Lower leg skin (tissue), 4 donors: ENCODE data around the gene NAV2. TPM values are rescaled to one million over a fixed set of nuclear protein-coding genes. Genes with fewer than 3 reads are reported as not detected.

Source experiments
- DNase-seq, 2 donors: peaks; one replicate each; pipeline ENCODE4 v3.0.0-alpha.2; 2019; ENCODE audit warnings: low spot score in 2 of 2
- H3K4me3 ChIP-seq: fragments of 200-600 bp; sonication (generic); 2 replicates; pipeline ENCODE4 v1.5.1; 2017; ENCODE audit warnings: mild to moderate bottlenecking, low read depth; ENCODE audit not compliant: poor library complexity, severe bottlenecking
- CTCF ChIP-seq, 3 donors: fragments of 450-650 bp; IDR thresholded peaks; one replicate each; pipeline ENCODE4 v1.5.1; 2016; ENCODE audit warnings: antibody characterized with exemption in 3 of 3, mild to moderate bottlenecking in 3 of 3, moderate library complexity in 2 of 3
- POLR2A ChIP-seq, 2 donors: fragments of 450-650 bp; IDR thresholded peaks; one replicate each; pipeline ENCODE4 v1.6.1; 2016 to 2017; ENCODE audit warnings: antibody characterized with exemption in 2 of 2, mild to moderate bottlenecking in 1 of 2, moderate library complexity in 1 of 2
- WGBS, 2 donors: methylation state at CpG; one replicate each; pipeline ENCODE4 v1.1.5; 2018; 5-methylcytosine and 5-hydroxymethylcytosine counted together
- intact Hi-C: fragments of 100-400 bp; cut with DNase I; formaldehyde crosslinking; loops from one replicate; pipeline ENCODE4 v1.15.0; 2023; ENCODE audit warnings: low total_unique reads
- total RNA-seq, 4 donors: library from RNA; depleted of rRNA; stranded (reverse); fragments of >200 nt; gene quantifications; one replicate each; pipeline ENCODE4 v1.1.0, GENCODE V29; 2016

The NAV2 gene
- total RNA-seq, 4 donors from 2014 or later: 5.8 to 30.7 (median 21.0) TPM

GRCh38 chr11:19705936-19706335 lies 6.7 kb upstream of the NAV2 start:
- no peak overlapping the region for H3K4me3 ChIP-seq
- intact Hi-C loops: no loop called here
- 83 to 87% methylated on average over 1 of the region's 1 CpG for WGBS, 2 donors
- DNase-seq: no peak
- TF ChIP-seq CTCF (IDR thresholded peaks at IDR 0.05) (no peak), POLR2A (IDR thresholded peaks at IDR 0.05) (no peak)

GRCh38 chr11:19711911-19712280 lies 741 bp upstream of the NAV2 start:
- WGBS, 2 donors: 2 to 3% methylated on average over 16 of the region's 16 CpGs
- intact Hi-C loops: no loop called here
- DNase-seq: no peak
- H3K4me3 ChIP-seq: peak overlapping the region; percentile 21
- TF ChIP-seq CTCF (IDR thresholded peaks at IDR 0.05) (no peak), POLR2A (IDR thresholded peaks at IDR 0.05) (no peak)

- 1 to 2% methylated on average over 47 to 63 of the region's 63 CpGs for WGBS, 2 donors
- no peak for TF ChIP-seq CTCF (IDR thresholded peaks at IDR 0.05)
- no peak for TF ChIP-seq POLR2A (IDR thresholded peaks at IDR 0.05)
- peak in 1 of 2 donors; percentile 87 for DNase-seq
- intact Hi-C loops: no loop called here
- peak overlapping the region; percentile 37 for H3K4me3 ChIP-seq
These were observed 772 bp downstream of the NAV2 start for GRCh38 chr11:19713196-19714021.

GRCh38 chr11:19714022-19714386 lies 1.4 kb downstream of the NAV2 start:
- WGBS, 2 donors: 5 to 9% methylated on average over 14 to 17 of the region's 17 CpGs
- intact Hi-C loops: no loop called here
- DNase-seq: no peak
- no peak for TF ChIP-seq CTCF (IDR thresholded peaks at IDR 0.05)
- TF ChIP-seq POLR2A (IDR thresholded peaks at IDR 0.05): no peak
- peak overlapping the region; percentile 37 for H3K4me3 ChIP-seq

- intact Hi-C loops: no loop called here
These were observed 2.0 kb downstream of the NAV2 start for GRCh38 chr11:19714387-19715363.

GRCh38 chr11:19715373-19715772 lies 2.7 kb downstream of the NAV2 start:
- intact Hi-C loops: no loop called here
- 51 to 63% methylated on average over 6 of the region's 6 CpGs for WGBS, 2 donors
- no peak for DNase-seq
- H3K4me3 ChIP-seq: no peak overlapping the region
- TF ChIP-seq CTCF (IDR thresholded peaks at IDR 0.05): no peak
- TF ChIP-seq POLR2A (IDR thresholded peaks at IDR 0.05): no peak

More at GRCh38 chr11:19714387-19715363, 2.0 kb downstream of the NAV2 start:
- 20 to 27% methylated on average over 20 to 25 of the region's 25 CpGs for WGBS, 2 donors
- no peak for TF ChIP-seq POLR2A (IDR thresholded peaks at IDR 0.05)
- DNase-seq: peak in 1 of 2 donors; percentile 92
- H3K4me3 ChIP-seq: peak overlapping the region; percentile 37
